Smooth muscle cell (in vitro differentiated cells): ENCODE measurements around the gene ENTPD7. TPM values are rescaled to one million over a fixed set of nuclear protein-coding genes. Genes with fewer than 3 reads are reported as not detected.

Experiments used
- DNase-seq: peaks from one replicate; lab custom pipeline; 2025; ENCODE audit not compliant: unreplicated experiment; lab: John Stamatoyannopoulos, UW
- H2AFZ ChIP-seq: fragments of 200-600 bp; sonication (generic); 2 replicates; pipeline ENCODE4 v1.6.0; 2016; ENCODE audit warnings: antibody characterized with exemption, low read depth, mild to moderate bottlenecking
- H3F3A ChIP-seq: fragments of 200-600 bp; sonication (generic); 2 replicates; pipeline ENCODE4 v1.6.0; 2017; ENCODE audit warnings: antibody characterized with exemption, low read depth
- H3K27ac ChIP-seq: fragments of 200-600 bp; sonication (generic); 2 replicates; pipeline ENCODE4 v1.5.1; 2016; ENCODE audit warnings: low read depth, mild to moderate bottlenecking
- H3K27me3 ChIP-seq: fragments of 200-600 bp; sonication (generic); 2 replicates; pipeline ENCODE4 v1.6.1; 2016; ENCODE audit warnings: low read depth, mild to moderate bottlenecking
- H3K36me3 ChIP-seq: fragments of 200-600 bp; sonication (generic); 2 replicates; pipeline ENCODE4 v1.5.1; 2016; ENCODE audit warnings: low read depth
- H3K4me1 ChIP-seq: fragments of 200-600 bp; sonication (generic); 2 replicates; pipeline ENCODE4 v1.5.1; 2016; ENCODE audit warnings: low read depth
- H3K4me2 ChIP-seq: fragments of 200-600 bp; sonication (generic); 2 replicates; pipeline ENCODE4 v1.6.0; 2016; ENCODE audit warnings: mild to moderate bottlenecking
- H3K4me3 ChIP-seq: fragments of 200-600 bp; sonication (generic); 2 replicates; pipeline ENCODE4 v1.5.1; 2016; ENCODE audit warnings: mild to moderate bottlenecking
- H3K79me2 ChIP-seq: fragments of 200-600 bp; sonication (generic); 2 replicates; pipeline ENCODE4 v1.6.0; 2016; ENCODE audit warnings: low read depth, mild to moderate bottlenecking
- H3K9ac ChIP-seq: fragments of 200-600 bp; sonication (generic); 2 replicates; pipeline ENCODE4 v1.6.0; 2016; ENCODE audit warnings: low read depth
- H3K9me3 ChIP-seq: fragments of 200-600 bp; sonication (generic); replicated peaks from 2 replicates; pipeline ENCODE4 v1.5.1; 2016; ENCODE audit warnings: low read depth
- H4K20me1 ChIP-seq: fragments of 200-600 bp; sonication (generic); 2 replicates; pipeline ENCODE4 v1.6.0; 2016; ENCODE audit warnings: low read depth
- WGBS: methylation state at CpG from one replicate; pipeline ENCODE4 v1.1.7; 2016; ENCODE audit warnings: low lambda C conversion rate; 5-methylcytosine and 5-hydroxymethylcytosine counted together
- polyA plus RNA-seq: library from polyadenylated mRNA; unstranded; fragments of >200 nt; fragmentation: Nextera tagmentation; extraction: Ambion mirVana; gene quantifications from 2 replicates; pipeline ENCODE4 v1.2.1, GENCODE V29; 2016
- total RNA-seq: library from RNA; depleted of rRNA; stranded (reverse); fragments of >200 nt; gene quantifications from 2 replicates; pipeline ENCODE4 v1.2.3, GENCODE V29; 2014
- TF ChIP-seq, protein P1 (sequence below): fragments of 200-600 bp; sonication (generic); IDR thresholded peaks from 2 replicates; pipeline ENCODE4 v1.5.1; 2017; ENCODE audit warnings: borderline replicate concordance, mild to moderate bottlenecking, antibody characterized with exemption; ENCODE audit not compliant: insufficient read depth, poor library complexity, severe bottlenecking

ENTPD7 gene
- total and polyA plus RNA-seq, 2 experiments from 2014 or later = 7.5 to 39.9 TPM

DNA sequence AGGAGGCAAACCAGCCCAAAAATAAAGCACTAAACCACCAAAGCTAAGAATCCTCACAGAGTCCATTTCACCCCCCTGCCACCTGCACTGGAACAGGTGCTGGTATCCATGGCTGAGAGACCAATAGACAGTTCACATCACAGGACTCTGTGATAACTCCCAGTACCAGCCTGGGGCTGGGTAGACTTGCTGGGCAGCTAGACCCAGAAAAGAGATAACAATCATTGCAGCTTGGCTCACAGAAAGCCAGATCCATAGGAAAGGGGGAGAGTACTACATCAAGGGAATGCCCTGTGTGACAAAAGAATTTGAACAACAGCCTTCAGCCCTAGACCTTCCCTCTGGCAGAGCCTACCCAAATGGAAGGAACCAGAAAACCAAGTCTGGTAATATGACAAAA lies 25.5 kb upstream of the ENTPD7 start:
- TF ChIP-seq, protein P1, sequence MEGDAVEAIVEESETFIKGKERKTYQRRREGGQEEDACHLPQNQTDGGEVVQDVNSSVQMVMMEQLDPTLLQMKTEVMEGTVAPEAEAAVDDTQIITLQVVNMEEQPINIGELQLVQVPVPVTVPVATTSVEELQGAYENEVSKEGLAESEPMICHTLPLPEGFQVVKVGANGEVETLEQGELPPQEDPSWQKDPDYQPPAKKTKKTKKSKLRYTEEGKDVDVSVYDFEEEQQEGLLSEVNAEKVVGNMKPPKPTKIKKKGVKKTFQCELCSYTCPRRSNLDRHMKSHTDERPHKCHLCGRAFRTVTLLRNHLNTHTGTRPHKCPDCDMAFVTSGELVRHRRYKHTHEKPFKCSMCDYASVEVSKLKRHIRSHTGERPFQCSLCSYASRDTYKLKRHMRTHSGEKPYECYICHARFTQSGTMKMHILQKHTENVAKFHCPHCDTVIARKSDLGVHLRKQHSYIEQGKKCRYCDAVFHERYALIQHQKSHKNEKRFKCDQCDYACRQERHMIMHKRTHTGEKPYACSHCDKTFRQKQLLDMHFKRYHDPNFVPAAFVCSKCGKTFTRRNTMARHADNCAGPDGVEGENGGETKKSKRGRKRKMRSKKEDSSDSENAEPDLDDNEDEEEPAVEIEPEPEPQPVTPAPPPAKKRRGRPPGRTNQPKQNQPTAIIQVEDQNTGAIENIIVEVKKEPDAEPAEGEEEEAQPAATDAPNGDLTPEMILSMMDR = no peak
- DNase-seq = no peak
- Histone ChIP-seq H3K79me2 (no peaks in the 10 kb centered on the region), H3K9ac (no peak overlapping the region), H2AFZ (no peak overlapping the region), H4K20me1 (no peaks in the 10 kb centered on the region), H3K4me1 (no peaks in the 10 kb centered on the region), H3K9me3 (no peaks in the 10 kb centered on the region), H3K27ac (no peak overlapping the region), H3K4me2 (no peak overlapping the region), H3K4me3 (no peak overlapping the region), H3F3A (no peaks in the 10 kb centered on the region), H3K27me3 (peaks cover 14% of the 10 kb centered on the region), H3K36me3 (no peaks in the 10 kb centered on the region)

DNA sequence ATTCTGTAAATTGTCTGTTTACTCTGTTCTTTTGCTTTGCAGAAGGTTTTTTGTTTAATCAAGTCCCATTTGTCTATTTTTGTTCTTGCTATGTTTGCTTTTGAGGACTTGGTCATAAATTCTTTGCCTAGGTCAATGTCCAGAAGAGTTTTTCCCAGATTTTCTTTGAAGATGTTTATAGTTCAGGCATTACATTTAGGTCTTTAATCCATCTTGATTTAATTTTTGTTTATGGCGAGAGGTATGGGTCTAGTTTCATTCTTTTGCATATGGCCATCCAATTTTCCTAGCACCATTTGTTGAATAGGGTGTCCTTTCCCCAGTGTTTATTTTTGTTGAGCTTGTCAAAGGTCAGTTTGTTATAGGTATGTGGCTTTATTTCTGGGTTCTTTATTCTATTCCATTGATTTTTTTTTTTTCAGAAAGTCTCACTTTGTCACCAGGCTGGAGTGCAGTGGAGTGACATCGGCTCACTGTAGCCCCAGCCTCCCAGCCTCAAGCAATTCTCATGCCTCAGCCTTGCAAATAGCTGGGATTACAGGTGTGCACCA lies 11.6 kb upstream of the ENTPD7 start:
- H3K27ac ChIP-seq = no peak overlapping the region
- H3F3A ChIP-seq = no peaks in the 10 kb centered on the region
- H4K20me1 ChIP-seq = no peaks in the 10 kb centered on the region
- TF ChIP-seq, protein P1 = no peak
- no peaks in the 10 kb centered on the region for H3K79me2 ChIP-seq
- no peak overlapping the region for H3K4me2 ChIP-seq
- H3K4me3 ChIP-seq = peak overlapping the region; percentile 13
- no peak for DNase-seq
- H2AFZ ChIP-seq = no peak overlapping the region
- no peaks in the 10 kb centered on the region for H3K27me3 ChIP-seq
- no peaks in the 10 kb centered on the region for H3K36me3 ChIP-seq
- 86% methylated on average over 2 of the region's 2 CpGs for WGBS
- H3K9ac ChIP-seq = no peak overlapping the region
- no peaks in the 10 kb centered on the region for H3K4me1 ChIP-seq
- no peaks in the 10 kb centered on the region for H3K9me3 ChIP-seq

DNA sequence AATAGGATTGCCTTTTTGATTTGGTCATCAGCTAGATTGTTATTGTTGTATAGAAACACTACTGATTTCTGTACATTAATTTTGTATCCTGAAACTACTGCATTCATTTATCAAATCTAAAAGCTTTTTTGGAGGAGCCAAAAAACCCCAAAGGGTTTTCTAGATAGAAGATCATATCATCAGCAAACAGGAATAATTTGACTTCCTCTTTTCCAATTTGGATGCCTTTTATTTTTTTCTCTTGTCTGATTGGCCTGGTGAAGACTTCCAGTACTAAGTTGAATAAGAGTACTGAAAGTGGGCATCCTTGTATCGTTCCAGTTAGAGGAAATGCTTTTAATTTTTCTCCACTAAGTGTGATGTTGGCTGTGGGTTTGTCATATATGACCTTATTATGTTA lies 10.6 kb upstream of the ENTPD7 start:
- no peaks in the 10 kb centered on the region for H3K9me3 ChIP-seq
- no peaks in the 10 kb centered on the region for H3K27me3 ChIP-seq
- H3K4me2 ChIP-seq = no peak overlapping the region
- no peaks in the 10 kb centered on the region for H4K20me1 ChIP-seq
- TF ChIP-seq, protein P1 = no peak
- H3K9ac ChIP-seq = no peak overlapping the region
- no peak overlapping the region for H3K4me3 ChIP-seq
- no peak overlapping the region for H2AFZ ChIP-seq
- 0% methylated on average over 1 of the region's 1 CpG for WGBS
- H3K79me2 ChIP-seq = no peaks in the 10 kb centered on the region
- DNase-seq = no peak
- H3K27ac ChIP-seq = no peak overlapping the region
- no peaks in the 10 kb centered on the region for H3K36me3 ChIP-seq
- no peaks in the 10 kb centered on the region for H3K4me1 ChIP-seq
- no peaks in the 10 kb centered on the region for H3F3A ChIP-seq

DNA sequence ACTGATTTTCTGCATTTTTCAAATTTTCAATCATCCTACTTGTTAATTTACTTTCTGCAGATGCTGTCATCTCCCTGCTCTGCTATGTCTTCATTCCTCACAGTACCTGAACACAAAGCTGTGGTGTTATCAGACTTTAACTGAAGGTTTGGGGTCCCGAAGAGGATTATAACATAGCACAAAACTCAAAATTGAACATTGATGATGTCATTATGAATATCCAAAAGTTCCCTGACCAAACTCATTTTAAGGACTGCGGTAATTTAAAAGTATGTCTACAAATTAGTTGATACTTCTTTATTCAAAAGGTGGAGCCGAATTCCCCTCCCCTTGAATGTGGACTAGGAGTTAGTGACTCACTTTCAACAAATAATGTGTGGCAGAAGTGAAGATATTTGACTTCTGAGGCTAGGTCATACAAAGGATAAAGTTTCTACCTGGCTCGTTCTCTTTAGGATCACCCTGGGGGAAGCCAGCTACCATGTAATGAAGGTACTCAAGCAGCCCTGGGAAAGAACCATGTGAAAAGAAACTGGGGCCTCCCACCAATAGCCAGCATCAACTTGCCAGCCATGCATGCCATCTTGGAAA lies 6.4 kb upstream of the ENTPD7 start:
- Histone ChIP-seq H3K4me3 (no peak overlapping the region), H4K20me1 (no peaks in the 10 kb centered on the region), H3K27ac (no peak overlapping the region), H3F3A (peaks cover 3% of the 10 kb centered on the region), H3K79me2 (no peaks in the 10 kb centered on the region), H3K9me3 (no peaks in the 10 kb centered on the region), H3K4me1 (peaks cover 4% of the 10 kb centered on the region), H3K36me3 (no peaks in the 10 kb centered on the region), H3K4me2 (no peak overlapping the region), H3K9ac (no peak overlapping the region), H2AFZ (no peak overlapping the region), H3K27me3 (no peaks in the 10 kb centered on the region)
- TF ChIP-seq, protein P1 = no peak
- WGBS = 92% methylated on average over 4 of the region's 4 CpGs
- no peak for DNase-seq
